ENCODE measurements around the gene UBE2E2.

Gene UBE2E2

GRCh38 chr3:23519314-23520208 lies 316.4 kb downstream of the UBE2E2 start:
- no peaks in the 10 kb centered on the region for H3K9me3 Mint-ChIP-seq
- H3K4me1 Mint-ChIP-seq = no peaks in the 10 kb centered on the region
- H3K27ac Mint-ChIP-seq = peak overlapping the region in 1 of 2 donors; percentile 64
- no peak overlapping the region for H3K4me3 Mint-ChIP-seq
- H3K27me3 Mint-ChIP-seq = no peaks in the 10 kb centered on the region
- ATAC-seq (no peak), DNase-seq (no peak)

GRCh38 chr3:23527326-23527725 lies 324.2 kb downstream of the UBE2E2 start:
- ATAC-seq (no peak), DNase-seq (no peak)
- no peak overlapping the region for H3K4me3 Mint-ChIP-seq
- H3K9me3 Mint-ChIP-seq = no peaks in the 10 kb centered on the region
- no peak overlapping the region for H3K27ac Mint-ChIP-seq
- peaks cover 9% of the 10 kb centered on the region for H3K4me1 Mint-ChIP-seq
- no peaks in the 10 kb centered on the region for H3K27me3 Mint-ChIP-seq

GRCh38 chr3:23533596-23533995 lies 330.5 kb downstream of the UBE2E2 start:
- ATAC-seq (no peak), DNase-seq (no peak)
- H3K27ac Mint-ChIP-seq = no peak overlapping the region

GRCh38 chr3:23533996-23534395 lies 330.9 kb downstream of the UBE2E2 start:
- no peaks in the 10 kb centered on the region for H3K9me3 Mint-ChIP-seq
- H3K27me3 Mint-ChIP-seq = no peaks in the 10 kb centered on the region
- H3K4me3 Mint-ChIP-seq = no peak overlapping the region
- ATAC-seq = no peak
- H3K27ac Mint-ChIP-seq = no peak overlapping the region
- H3K4me1 Mint-ChIP-seq = peaks cover 2% of the 10 kb centered on the region
- no peak for DNase-seq

More at GRCh38 chr3:23533596-23533995, 330.5 kb downstream of the UBE2E2 start:
- H3K4me3 Mint-ChIP-seq = no peak overlapping the region
- H3K27me3 Mint-ChIP-seq = no peaks in the 10 kb centered on the region
- no peaks in the 10 kb centered on the region for H3K9me3 Mint-ChIP-seq
- H3K4me1 Mint-ChIP-seq = peaks cover 6% of the 10 kb centered on the region

GRCh38 chr3:23537101-23537551 lies 334.0 kb downstream of the UBE2E2 start:
- Mint-ChIP-seq H3K27ac (no peak overlapping the region), H3K4me1 (no peaks in the 10 kb centered on the region), H3K27me3 (no peaks in the 10 kb centered on the region), H3K9me3 (peaks cover 0 to under 1% of the 10 kb centered on the region in 2 donors), H3K4me3 (no peak overlapping the region)
- no peak for ATAC-seq
- no peak for DNase-seq

GRCh38 chr3:23539185-23539584 lies 336.1 kb downstream of the UBE2E2 start:
- H3K4me1 Mint-ChIP-seq = no peaks in the 10 kb centered on the region
- H3K27ac Mint-ChIP-seq = no peak overlapping the region
- no peak for ATAC-seq
- H3K9me3 Mint-ChIP-seq = peaks cover 0 to 4% of the 10 kb centered on the region in 2 donors
- H3K4me3 Mint-ChIP-seq = no peak overlapping the region
- DNase-seq = no peak
- no peaks in the 10 kb centered on the region for H3K27me3 Mint-ChIP-seq

- DNase-seq (no peak), ATAC-seq (no peak)
- H3K4me3 Mint-ChIP-seq = no peak overlapping the region
- no peaks in the 10 kb centered on the region for H3K4me1 Mint-ChIP-seq
- H3K27ac Mint-ChIP-seq = no peak overlapping the region
- peaks cover 0 to 4% of the 10 kb centered on the region in 2 donors for H3K9me3 Mint-ChIP-seq
- no peaks in the 10 kb centered on the region for H3K27me3 Mint-ChIP-seq
Observed at GRCh38 chr3:23540600-23540999, 337.5 kb downstream of the UBE2E2 start.

GRCh38 chr3:23542079-23542478 lies 339.0 kb downstream of the UBE2E2 start:
- H3K27ac Mint-ChIP-seq = no peak overlapping the region
- no peak for ATAC-seq

GRCh38 chr3:23546181-23546580 lies 343.1 kb downstream of the UBE2E2 start:
- Mint-ChIP-seq H3K9me3 (peaks cover 0 to 4% of the 10 kb centered on the region in 2 donors), H3K27ac (no peak overlapping the region), H3K4me3 (no peak overlapping the region), H3K27me3 (no peaks in the 10 kb centered on the region), H3K4me1 (no peaks in the 10 kb centered on the region)
- DNase-seq = no peak
- ATAC-seq = no peak

More at GRCh38 chr3:23542079-23542478, 339.0 kb downstream of the UBE2E2 start:
- no peaks in the 10 kb centered on the region for H3K27me3 Mint-ChIP-seq
- H3K9me3 Mint-ChIP-seq = peaks cover 0 to 4% of the 10 kb centered on the region in 2 donors
- no peak overlapping the region for H3K4me3 Mint-ChIP-seq
- H3K4me1 Mint-ChIP-seq = no peaks in the 10 kb centered on the region
- no peak for DNase-seq

- no peak for ATAC-seq
- no peaks in the 10 kb centered on the region for H3K9me3 Mint-ChIP-seq
- no peak overlapping the region for H3K27ac Mint-ChIP-seq
- H3K27me3 Mint-ChIP-seq = no peaks in the 10 kb centered on the region
- DNase-seq = no peak
- H3K4me1 Mint-ChIP-seq = no peaks in the 10 kb centered on the region
- no peak overlapping the region for H3K4me3 Mint-ChIP-seq
Observed at GRCh38 chr3:23547905-23548650, 345.0 kb downstream of the UBE2E2 start.

GRCh38 chr3:23548706-23549105 lies 345.6 kb downstream of the UBE2E2 start:
- Mint-ChIP-seq H3K27me3 (no peaks in the 10 kb centered on the region), H3K9me3 (no peaks in the 10 kb centered on the region), H3K4me3 (no peak overlapping the region), H3K27ac (no peak overlapping the region), H3K4me1 (no peaks in the 10 kb centered on the region)
- ATAC-seq (no peak), DNase-seq (no peak)

GRCh38 chr3:23549148-23549910 lies 346.2 kb downstream of the UBE2E2 start:
- H3K9me3 Mint-ChIP-seq = no peaks in the 10 kb centered on the region
- ATAC-seq = no peak
- H3K4me1 Mint-ChIP-seq = no peaks in the 10 kb centered on the region
- no peaks in the 10 kb centered on the region for H3K27me3 Mint-ChIP-seq
- no peak overlapping the region for H3K4me3 Mint-ChIP-seq
- no peak for DNase-seq
- no peak overlapping the region for H3K27ac Mint-ChIP-seq

- no peaks in the 10 kb centered on the region for H3K27me3 Mint-ChIP-seq
- peaks cover 0 to 3% of the 10 kb centered on the region in 2 donors for H3K9me3 Mint-ChIP-seq
- ATAC-seq = no peak
Observed at GRCh38 chr3:23550402-23550801, 347.3 kb downstream of the UBE2E2 start.

GRCh38 chr3:23552506-23552905 lies 349.4 kb downstream of the UBE2E2 start:
- H3K9me3 Mint-ChIP-seq = peaks cover 0 to 7% of the 10 kb centered on the region in 2 donors
- no peak for ATAC-seq
- H3K27ac Mint-ChIP-seq = no peak overlapping the region
- H3K4me3 Mint-ChIP-seq = no peak overlapping the region
- no peaks in the 10 kb centered on the region for H3K27me3 Mint-ChIP-seq
- no peak for DNase-seq
- no peaks in the 10 kb centered on the region for H3K4me1 Mint-ChIP-seq

More at GRCh38 chr3:23550402-23550801, 347.3 kb downstream of the UBE2E2 start:
- no peak overlapping the region for H3K4me3 Mint-ChIP-seq
- H3K4me1 Mint-ChIP-seq = no peaks in the 10 kb centered on the region
- DNase-seq = no peak
- H3K27ac Mint-ChIP-seq = no peak overlapping the region

GRCh38 chr3:23553353-23553752 lies 350.2 kb downstream of the UBE2E2 start:
- H3K9me3 Mint-ChIP-seq = peaks cover 2 to 7% of the 10 kb centered on the region in 2 donors
- no peaks in the 10 kb centered on the region for H3K27me3 Mint-ChIP-seq
- no peak overlapping the region for H3K4me3 Mint-ChIP-seq
- no peaks in the 10 kb centered on the region for H3K4me1 Mint-ChIP-seq
- no peak overlapping the region for H3K27ac Mint-ChIP-seq
- ATAC-seq = no peak
- no peak for DNase-seq

All from stimulated activated naive CD8-positive, alpha-beta T cell treated with anti-CD3 and anti-CD28 coated beads, Interleukin-15, amount 100 ng/mL, for 72 hours (primary cell).